ENCODE results near the gene FYCO1.
A peak's percentile ranks its signal among the peaks of the same experiment; 100 is the strongest.

Gene FYCO1

DNA sequence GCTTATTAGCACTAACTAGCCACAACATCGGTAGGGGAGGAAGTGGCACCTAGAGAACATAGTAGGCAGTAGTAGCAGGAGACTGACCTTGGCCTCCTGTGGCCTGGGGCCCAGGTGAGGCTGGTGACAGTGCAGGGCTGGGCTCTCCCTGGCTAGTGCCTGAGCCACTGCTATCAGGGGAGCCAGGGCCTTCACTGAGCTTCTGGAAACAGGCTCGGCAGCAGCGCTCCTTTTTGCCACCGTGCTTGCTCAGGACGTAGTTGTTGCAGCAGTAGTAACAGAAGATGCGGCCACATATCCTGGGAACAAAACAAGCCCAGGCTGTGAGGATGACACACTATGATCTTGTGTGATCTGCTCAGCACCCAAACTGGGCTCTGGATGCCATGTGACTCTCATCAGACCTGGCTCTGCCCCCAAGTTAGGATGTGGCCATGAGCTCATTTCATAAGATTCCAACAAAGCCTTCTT lies 37.3 kb downstream of the FYCO1 start:
- Histone ChIP-seq H3K4me3 (no peak overlapping the region), H3K9me3 (no peaks in the 10 kb centered on the region), H3K4me1 (no peaks in the 10 kb centered on the region), H3K27me3 (ENCODE audit: low read depth) (no peaks in the 10 kb centered on the region), H3K36me3 (replicated peaks) (peaks cover 87% of the 10 kb centered on the region)
- in situ Hi-C loops (cut with MboI; ENCODE audit: low sequenced_read_pairs), result no loop called here
- no peak for DNase-seq (ENCODE audit: low spot score in 2 of 2)

DNA sequence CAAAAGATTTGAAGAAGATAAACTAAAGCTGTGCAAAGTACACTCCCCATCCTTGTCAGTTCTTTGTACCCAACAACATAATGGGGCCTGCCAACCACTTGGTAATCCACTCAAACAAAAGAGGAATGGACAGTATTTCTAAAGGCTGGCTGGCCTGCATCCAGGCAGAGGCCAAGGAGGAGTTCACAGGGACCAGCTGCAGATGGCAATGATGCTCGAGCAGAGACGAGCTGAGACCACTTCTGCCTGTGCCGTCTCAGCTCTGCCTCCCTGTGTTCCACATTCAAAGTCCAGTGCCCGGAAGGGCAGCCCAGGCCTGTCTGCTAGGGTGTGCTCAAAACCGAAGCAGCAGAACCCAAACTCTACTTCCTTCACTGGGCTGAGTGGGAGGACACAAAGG lies 38.0 kb downstream of the FYCO1 start:
- no peaks in the 10 kb centered on the region for H3K9me3 ChIP-seq
- H3K4me3 ChIP-seq, result no peak overlapping the region
- in situ Hi-C loops (cut with MboI; ENCODE audit: low sequenced_read_pairs), result no loop called here
- H3K36me3 ChIP-seq (replicated peaks), result peaks cover 93% of the 10 kb centered on the region
- peak; percentile 3 to 44 for DNase-seq (ENCODE audit: low spot score in 2 of 2)
- no peaks in the 10 kb centered on the region for H3K4me1 ChIP-seq
- H3K27me3 ChIP-seq (ENCODE audit: low read depth), result no peaks in the 10 kb centered on the region

DNA sequence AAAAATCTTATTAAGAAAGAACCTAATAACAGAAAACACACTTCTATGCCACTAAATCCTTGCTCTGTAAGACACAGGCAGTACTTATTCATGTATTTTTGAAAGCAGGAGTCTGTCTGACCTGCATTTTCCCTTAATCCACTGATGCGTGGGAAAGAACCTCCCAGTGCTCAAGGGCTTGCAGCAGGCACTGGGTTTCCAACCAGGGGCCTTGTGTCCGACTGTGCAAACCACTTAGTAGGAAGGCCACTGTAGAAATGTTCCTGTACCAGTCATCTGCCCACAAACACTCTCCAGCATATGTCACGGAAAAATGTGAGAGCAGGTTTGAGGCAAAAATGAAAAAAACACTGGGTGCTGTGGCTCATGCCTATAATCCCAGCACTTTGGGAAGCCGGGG lies 39.9 kb downstream of the FYCO1 start:
- in situ Hi-C loops (cut with MboI; ENCODE audit: low sequenced_read_pairs), result no loop called here

DNA sequence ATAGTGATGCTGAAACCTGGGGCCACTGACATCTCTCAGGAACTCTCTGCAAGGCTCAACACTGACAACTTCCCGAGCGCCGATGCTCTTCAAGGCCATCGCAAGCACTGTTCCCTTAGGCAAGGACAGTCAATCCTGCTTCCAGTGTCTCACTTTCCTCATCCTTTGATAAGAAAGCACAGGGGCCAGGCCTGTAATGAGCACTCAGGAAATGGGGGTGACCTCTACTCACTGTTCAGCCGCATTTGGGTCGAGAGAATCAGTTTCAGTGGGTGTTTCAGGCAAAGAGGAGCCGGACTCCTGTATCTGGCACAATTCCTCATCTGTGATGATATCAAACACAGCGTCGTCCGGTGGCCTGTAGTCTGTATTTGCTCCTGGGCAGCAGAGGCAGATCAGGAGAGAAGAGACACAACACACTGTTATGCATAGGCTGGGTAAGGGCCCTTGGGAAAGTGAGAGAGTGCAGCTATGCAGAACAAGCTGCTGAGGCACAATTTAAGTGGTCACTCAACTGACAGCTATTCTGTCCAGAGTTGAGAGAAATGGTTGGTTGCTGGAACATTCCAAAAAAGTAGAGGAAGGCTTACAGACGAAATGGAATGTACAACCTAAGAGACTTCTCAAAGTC lies 40.5 kb downstream of the FYCO1 start:
- in situ Hi-C loops (cut with MboI; ENCODE audit: low sequenced_read_pairs), result no loop called here
- no peaks in the 10 kb centered on the region for H3K27me3 ChIP-seq (ENCODE audit: low read depth)
- H3K36me3 ChIP-seq (replicated peaks), result peaks cover 93% of the 10 kb centered on the region
- H3K4me1 ChIP-seq, result no peaks in the 10 kb centered on the region
- DNase-seq (ENCODE audit: low spot score in 2 of 2), result no peak
- no peak overlapping the region for H3K4me3 ChIP-seq
- H3K9me3 ChIP-seq, result no peaks in the 10 kb centered on the region

More for the DNA sequence above, 39.9 kb downstream of the FYCO1 start:
- Histone ChIP-seq H3K36me3 (replicated peaks) (peaks cover 93% of the 10 kb centered on the region), H3K4me3 (no peak overlapping the region), H3K9me3 (no peaks in the 10 kb centered on the region), H3K27me3 (ENCODE audit: low read depth) (no peaks in the 10 kb centered on the region), H3K4me1 (no peaks in the 10 kb centered on the region)
- DNase-seq (ENCODE audit: low spot score in 2 of 2), result no peak

DNA sequence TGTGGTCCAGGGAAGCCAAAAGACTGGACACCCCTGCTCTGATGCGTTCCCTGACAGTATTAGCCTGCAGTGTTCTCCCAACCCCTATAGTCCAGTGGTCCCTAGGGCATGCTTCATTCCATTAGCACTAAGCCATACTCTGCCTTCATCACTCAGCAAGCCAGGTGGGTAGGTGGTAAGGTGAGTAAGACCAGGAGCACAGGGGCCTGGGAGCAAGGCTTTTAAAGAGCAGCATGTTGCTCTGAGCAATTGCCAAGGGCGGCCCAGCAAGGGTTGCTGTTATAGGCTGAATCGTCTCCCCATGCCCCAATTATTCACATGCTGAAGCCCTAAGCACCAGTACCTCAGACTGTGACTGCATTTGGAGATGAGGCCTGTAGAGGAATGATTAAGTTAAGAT lies 41.3 kb downstream of the FYCO1 start:
- in situ Hi-C loops (cut with MboI; ENCODE audit: low sequenced_read_pairs), result no loop called here
- Histone ChIP-seq H3K4me1 (no peaks in the 10 kb centered on the region), H3K36me3 (replicated peaks) (peaks cover 92% of the 10 kb centered on the region), H3K9me3 (no peaks in the 10 kb centered on the region), H3K27me3 (ENCODE audit: low read depth) (no peaks in the 10 kb centered on the region), H3K4me3 (no peak overlapping the region)
- DNase-seq (ENCODE audit: low spot score in 2 of 2), result no peak

DNA sequence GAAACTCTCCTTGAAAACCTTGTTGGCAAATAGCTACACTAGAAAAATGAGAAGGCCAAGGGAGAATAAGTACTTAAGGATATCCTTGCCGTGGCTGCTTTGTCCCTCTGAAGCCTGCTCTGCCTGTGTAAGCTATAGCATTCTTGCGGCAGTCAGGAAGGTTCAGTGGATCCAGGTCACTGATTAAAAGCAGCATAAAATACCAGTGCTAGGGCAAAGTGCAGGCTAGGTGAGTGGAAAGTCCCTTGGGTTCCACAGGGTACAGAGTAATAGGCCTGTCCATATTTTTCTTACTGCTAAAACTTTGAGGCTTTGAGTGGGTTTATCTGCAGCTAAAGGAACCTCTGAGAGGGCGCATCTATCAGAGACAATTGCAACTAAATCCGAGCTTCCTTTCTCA lies 42.1 kb downstream of the FYCO1 start:
- H3K9me3 ChIP-seq, result no peaks in the 10 kb centered on the region
- H3K4me1 ChIP-seq, result no peaks in the 10 kb centered on the region
- H3K4me3 ChIP-seq, result no peak overlapping the region
- no peaks in the 10 kb centered on the region for H3K27me3 ChIP-seq (ENCODE audit: low read depth)
- DNase-seq (ENCODE audit: low spot score in 2 of 2), result no peak
- peaks cover 92% of the 10 kb centered on the region for H3K36me3 ChIP-seq (replicated peaks)
- in situ Hi-C loops (cut with MboI; ENCODE audit: low sequenced_read_pairs), result no loop called here

DNA sequence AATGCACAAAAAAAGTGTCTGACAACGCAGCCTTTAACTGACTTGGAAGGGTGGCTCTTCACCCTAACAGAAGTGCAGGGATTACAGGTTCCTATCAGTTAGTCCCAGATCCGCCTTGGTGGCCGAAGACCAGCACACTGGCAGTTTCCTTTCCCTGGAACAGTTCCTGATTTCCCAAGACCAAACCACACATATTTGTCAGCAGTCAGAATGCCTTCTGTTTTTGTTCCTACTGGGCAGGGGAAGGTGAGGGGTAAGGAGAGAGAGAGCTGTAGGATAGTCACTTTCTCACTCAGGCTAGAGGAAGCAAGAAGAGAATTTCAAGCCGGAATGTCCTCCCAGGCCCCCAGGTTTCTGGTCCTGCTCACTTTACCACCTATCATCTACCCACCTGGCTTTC lies 43.2 kb downstream of the FYCO1 start:
- in situ Hi-C loops (cut with MboI; ENCODE audit: low sequenced_read_pairs), result no loop called here
- Histone ChIP-seq H3K9me3 (no peaks in the 10 kb centered on the region), H3K27me3 (ENCODE audit: low read depth) (no peaks in the 10 kb centered on the region), H3K36me3 (replicated peaks) (peaks cover 92% of the 10 kb centered on the region), H3K4me1 (no peaks in the 10 kb centered on the region), H3K4me3 (no peak overlapping the region)
- DNase-seq (ENCODE audit: low spot score in 2 of 2), result no peak

DNA sequence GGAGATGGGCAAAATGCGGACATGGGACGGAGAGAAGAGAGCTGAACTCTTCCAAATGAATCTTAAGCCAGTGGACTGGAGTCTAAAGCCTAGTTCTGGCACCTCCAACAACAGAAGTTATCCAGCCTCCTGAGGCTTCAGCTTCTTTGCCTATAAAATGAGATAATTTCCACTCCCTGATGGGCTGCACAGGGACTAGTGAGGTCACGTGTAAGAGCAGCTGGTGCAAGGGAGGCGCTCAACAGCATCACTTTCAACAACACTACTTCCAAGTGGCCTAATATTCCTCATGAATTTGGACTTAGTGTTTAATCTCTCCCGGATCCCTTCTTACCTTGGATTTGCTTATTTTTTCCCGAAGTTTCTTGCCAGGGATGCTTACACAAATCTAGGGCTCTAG lies 43.7 kb downstream of the FYCO1 start:
- no peak for DNase-seq (ENCODE audit: low spot score in 2 of 2)
- no peaks in the 10 kb centered on the region for H3K4me1 ChIP-seq
- H3K4me3 ChIP-seq, result no peak overlapping the region
- peaks cover 92% of the 10 kb centered on the region for H3K36me3 ChIP-seq (replicated peaks)
- H3K9me3 ChIP-seq, result no peaks in the 10 kb centered on the region
- H3K27me3 ChIP-seq (ENCODE audit: low read depth), result no peaks in the 10 kb centered on the region
- in situ Hi-C loops (cut with MboI; ENCODE audit: low sequenced_read_pairs), result no loop called here

DNA sequence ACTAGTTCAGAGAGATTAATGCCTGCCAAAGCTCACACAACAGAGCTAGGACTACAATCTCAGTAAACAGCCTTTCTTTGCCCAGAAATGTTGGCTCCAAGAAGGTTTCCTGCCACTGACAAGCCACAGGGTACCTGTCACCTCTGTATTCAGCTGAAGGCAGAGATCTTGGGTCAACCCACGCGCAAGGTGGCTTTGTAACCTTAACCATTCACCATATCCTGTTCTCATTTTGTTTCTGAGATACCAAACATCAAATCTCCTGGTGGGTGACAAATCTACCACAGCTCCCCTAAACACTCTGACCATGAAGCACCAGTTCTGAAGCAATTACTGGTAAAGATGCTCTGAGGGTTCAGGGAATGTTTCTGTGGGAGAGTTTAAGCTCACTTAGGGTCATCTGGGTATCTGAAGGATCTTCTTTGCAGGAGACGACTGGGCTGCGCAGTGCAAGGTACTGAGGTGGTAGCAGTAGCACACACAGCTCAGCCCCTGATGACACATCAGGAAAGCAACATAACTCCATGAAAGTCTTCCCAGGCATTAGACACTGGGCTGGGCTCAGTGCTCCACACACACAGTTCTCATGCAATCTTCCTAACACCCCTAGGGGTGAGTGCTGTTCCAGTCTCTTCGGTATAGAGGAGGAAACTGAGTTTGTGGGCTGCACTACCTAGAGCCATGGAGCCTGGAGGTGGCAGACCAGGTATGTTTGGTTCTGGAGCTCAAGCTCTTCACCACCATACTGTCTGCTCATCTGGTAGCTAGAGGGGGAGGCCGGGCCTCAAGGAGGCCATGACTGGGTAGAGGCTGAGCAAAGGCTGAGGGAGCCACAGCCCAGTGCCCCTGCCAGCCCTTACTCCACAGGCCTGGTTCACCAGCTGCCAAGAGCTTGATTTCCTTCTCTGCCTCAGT lies 44.7 kb downstream of the FYCO1 start:
- Histone ChIP-seq H3K4me3 (no peak overlapping the region), H3K36me3 (replicated peaks) (peaks cover 92% of the 10 kb centered on the region), H3K4me1 (no peaks in the 10 kb centered on the region), H3K9me3 (no peaks in the 10 kb centered on the region), H3K27me3 (ENCODE audit: low read depth) (no peaks in the 10 kb centered on the region)
- no peak for DNase-seq (ENCODE audit: low spot score in 2 of 2)
- in situ Hi-C loops (cut with MboI; ENCODE audit: low sequenced_read_pairs), result no loop called here

DNA sequence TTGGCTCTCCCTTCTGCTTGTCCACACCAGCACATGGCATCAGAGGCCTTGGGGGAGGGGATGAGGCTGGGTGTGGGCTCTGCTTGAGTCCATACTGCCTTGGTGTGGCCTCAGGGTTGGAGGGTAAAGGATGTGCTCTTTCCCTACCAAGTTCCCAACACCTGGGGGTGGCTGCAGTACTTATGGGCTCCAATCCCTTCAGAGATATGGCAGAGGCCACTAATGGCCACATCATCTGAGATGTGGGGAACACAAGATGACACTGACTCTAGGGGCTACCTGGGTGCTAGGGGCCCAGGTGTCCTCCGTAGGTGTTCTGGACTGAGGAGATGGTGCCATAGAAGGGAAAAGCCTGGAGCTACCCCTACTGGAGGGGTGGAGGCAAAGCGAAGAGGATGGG lies 45.5 kb downstream of the FYCO1 start:
- Histone ChIP-seq H3K36me3 (replicated peaks) (peaks cover 84% of the 10 kb centered on the region), H3K9me3 (no peaks in the 10 kb centered on the region), H3K4me1 (no peaks in the 10 kb centered on the region), H3K27me3 (ENCODE audit: low read depth) (no peaks in the 10 kb centered on the region), H3K4me3 (no peak overlapping the region)
- no peak for DNase-seq (ENCODE audit: low spot score in 2 of 2)
- in situ Hi-C loops (cut with MboI; ENCODE audit: low sequenced_read_pairs), result no loop called here

DNA sequence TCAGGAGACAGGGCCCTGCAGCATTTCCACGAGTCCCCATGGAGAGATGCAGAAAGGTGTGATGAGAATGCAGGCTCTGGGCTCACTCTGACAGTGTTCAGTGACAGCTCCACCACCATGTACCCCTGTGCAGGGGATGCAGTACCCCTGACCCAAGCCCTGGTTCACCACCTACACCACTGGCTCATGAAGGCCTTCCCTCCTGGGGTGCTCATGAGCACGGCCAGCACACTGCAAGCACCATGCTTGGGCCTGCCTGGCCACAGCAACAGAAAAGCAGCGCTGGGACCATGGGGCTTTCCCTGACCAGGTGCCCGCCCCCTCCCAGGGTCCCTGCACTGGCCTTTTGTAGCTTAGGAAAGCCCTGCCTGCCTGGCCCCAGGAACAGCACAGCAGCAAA lies 46.2 kb downstream of the FYCO1 start:
- in situ Hi-C loops (cut with MboI; ENCODE audit: low sequenced_read_pairs), result no loop called here
- H3K4me1 ChIP-seq, result no peaks in the 10 kb centered on the region
- no peaks in the 10 kb centered on the region for H3K27me3 ChIP-seq (ENCODE audit: low read depth)
- no peak overlapping the region for H3K4me3 ChIP-seq
- no peaks in the 10 kb centered on the region for H3K9me3 ChIP-seq
- H3K36me3 ChIP-seq (replicated peaks), result peaks cover 77% of the 10 kb centered on the region
- DNase-seq (ENCODE audit: low spot score in 2 of 2), result no peak

DNA sequence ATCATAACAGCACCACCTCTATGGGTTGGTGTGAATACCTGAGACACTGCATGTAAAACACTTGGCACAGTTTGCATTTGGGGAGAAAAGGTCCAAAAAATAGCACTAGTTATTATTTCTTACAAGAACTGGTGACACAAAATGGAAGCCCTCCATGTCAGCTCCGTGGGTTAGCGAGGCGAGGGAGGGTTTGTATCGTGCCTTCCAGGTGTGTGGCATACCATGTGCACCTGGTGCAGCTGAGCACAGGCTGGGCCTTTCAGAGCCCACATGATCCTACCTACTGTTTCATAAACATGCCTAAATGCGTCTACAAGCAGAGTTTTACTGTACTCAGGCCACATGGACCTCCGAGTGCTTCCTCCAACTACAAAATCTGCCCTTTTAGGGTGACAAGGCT lies 46.7 kb downstream of the FYCO1 start:
- DNase-seq (ENCODE audit: low spot score in 2 of 2), result no peak
- H3K9me3 ChIP-seq, result no peaks in the 10 kb centered on the region
- H3K4me1 ChIP-seq, result no peaks in the 10 kb centered on the region
- in situ Hi-C loops (cut with MboI; ENCODE audit: low sequenced_read_pairs), result no loop called here
- no peak overlapping the region for H3K4me3 ChIP-seq
- H3K36me3 ChIP-seq (replicated peaks), result peaks cover 72% of the 10 kb centered on the region
- H3K27me3 ChIP-seq (ENCODE audit: low read depth), result no peaks in the 10 kb centered on the region

DNA sequence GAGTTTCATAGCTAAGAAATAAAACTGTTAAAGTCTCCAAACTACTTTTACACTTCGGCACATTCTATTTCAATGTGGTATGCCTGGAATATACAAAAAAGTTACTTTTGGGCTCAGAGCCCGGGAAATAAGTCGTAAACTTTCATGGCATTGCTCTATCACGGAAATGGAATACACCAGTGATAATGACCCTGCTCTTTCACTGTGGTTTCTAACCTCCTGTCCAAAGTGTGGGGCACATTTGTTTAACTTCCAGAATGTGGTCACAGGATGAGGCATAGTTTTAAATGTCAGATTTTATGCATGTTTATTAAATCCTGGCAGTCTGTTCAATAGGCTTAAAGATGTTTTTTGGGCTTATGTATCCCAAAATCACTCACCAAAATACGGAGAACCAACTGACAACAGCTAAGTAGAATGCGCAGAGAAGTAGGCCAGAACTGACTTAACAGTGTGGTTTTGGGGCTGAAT lies 47.3 kb downstream of the FYCO1 start:
- DNase-seq (ENCODE audit: low spot score in 2 of 2), result no peak
- no peaks in the 10 kb centered on the region for H3K9me3 ChIP-seq
- no peak overlapping the region for H3K4me3 ChIP-seq
- no peaks in the 10 kb centered on the region for H3K4me1 ChIP-seq
- H3K36me3 ChIP-seq (replicated peaks), result peaks cover 71% of the 10 kb centered on the region
- H3K27me3 ChIP-seq (ENCODE audit: low read depth), result no peaks in the 10 kb centered on the region
- in situ Hi-C loops (cut with MboI; ENCODE audit: low sequenced_read_pairs), result no loop called here

DNA sequence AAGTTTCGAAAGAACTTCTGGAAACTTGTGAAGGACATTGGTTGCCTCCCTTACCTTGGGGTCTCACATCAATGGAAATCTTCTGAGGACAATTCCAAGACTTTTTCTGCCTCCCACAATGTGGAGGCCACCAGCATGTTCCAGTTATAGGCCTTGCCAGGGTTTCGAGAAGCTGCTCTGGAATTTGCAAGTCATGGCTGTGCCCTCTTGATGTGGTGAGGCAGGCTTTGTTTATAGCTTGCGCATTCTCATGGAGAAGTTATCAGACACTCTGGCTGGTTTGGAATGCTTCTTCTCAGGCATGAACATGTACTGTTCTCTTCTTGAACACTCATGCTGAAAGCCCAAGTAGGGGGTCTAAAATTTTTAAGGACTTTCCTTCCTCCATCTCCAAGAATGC lies 48.3 kb downstream of the FYCO1 start:
- Histone ChIP-seq H3K27me3 (ENCODE audit: low read depth) (no peaks in the 10 kb centered on the region), H3K4me1 (no peaks in the 10 kb centered on the region), H3K4me3 (no peak overlapping the region), H3K9me3 (no peaks in the 10 kb centered on the region), H3K36me3 (replicated peaks) (peaks cover 62% of the 10 kb centered on the region)
- in situ Hi-C loops (cut with MboI; ENCODE audit: low sequenced_read_pairs), result no loop called here
- no peak for DNase-seq (ENCODE audit: low spot score in 2 of 2)
